Neural progenitor cell (in vitro differentiated cells): Measurements from ENCODE around the gene YAP1.

Experiments
- EZH2 ChIP-seq: fragments of 200-600 bp; sonication (generic); IDR thresholded peaks from 2 replicates; pipeline ENCODE4 v1.6.1; 2017; ENCODE audit warnings: antibody characterized with exemption, mild to moderate bottlenecking, moderate library complexity
- TF ChIP-seq, protein P1 (sequence below): fragments of 200-600 bp; sonication (generic); IDR thresholded peaks from 2 replicates; pipeline ENCODE4 v1.5.1; 2017; ENCODE audit warnings: antibody characterized with exemption, mild to moderate bottlenecking

GRCh38 chr11:102225689-102226568 is 115.7 kb downstream of the YAP1 start:
- TF ChIP-seq EZH2: no peak
- TF ChIP-seq, protein P1, sequence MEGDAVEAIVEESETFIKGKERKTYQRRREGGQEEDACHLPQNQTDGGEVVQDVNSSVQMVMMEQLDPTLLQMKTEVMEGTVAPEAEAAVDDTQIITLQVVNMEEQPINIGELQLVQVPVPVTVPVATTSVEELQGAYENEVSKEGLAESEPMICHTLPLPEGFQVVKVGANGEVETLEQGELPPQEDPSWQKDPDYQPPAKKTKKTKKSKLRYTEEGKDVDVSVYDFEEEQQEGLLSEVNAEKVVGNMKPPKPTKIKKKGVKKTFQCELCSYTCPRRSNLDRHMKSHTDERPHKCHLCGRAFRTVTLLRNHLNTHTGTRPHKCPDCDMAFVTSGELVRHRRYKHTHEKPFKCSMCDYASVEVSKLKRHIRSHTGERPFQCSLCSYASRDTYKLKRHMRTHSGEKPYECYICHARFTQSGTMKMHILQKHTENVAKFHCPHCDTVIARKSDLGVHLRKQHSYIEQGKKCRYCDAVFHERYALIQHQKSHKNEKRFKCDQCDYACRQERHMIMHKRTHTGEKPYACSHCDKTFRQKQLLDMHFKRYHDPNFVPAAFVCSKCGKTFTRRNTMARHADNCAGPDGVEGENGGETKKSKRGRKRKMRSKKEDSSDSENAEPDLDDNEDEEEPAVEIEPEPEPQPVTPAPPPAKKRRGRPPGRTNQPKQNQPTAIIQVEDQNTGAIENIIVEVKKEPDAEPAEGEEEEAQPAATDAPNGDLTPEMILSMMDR: no peak
